ENCODE measurements around the gene LCN9.

The LCN9 gene

DNA sequence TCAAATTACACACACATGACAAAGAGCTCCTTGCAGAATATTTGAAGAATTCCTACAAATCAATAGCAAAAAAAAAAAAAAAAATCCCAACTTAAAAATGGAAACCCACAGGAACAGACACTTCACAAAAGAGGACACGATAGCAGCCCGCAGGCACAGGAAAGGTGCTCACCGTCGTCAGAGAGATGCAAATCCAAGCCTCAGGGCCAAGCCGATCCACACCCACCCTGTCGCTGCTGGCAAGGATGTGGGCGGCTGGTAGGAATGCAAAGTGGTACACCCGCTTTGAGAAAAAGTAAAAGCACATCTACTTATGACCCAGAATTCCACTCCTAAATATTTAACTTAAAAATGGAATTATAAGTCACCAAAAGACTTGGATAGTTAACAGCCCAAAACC is 10.8 kb downstream of the LCN9 start:
- DNase-seq = no peak

DNA sequence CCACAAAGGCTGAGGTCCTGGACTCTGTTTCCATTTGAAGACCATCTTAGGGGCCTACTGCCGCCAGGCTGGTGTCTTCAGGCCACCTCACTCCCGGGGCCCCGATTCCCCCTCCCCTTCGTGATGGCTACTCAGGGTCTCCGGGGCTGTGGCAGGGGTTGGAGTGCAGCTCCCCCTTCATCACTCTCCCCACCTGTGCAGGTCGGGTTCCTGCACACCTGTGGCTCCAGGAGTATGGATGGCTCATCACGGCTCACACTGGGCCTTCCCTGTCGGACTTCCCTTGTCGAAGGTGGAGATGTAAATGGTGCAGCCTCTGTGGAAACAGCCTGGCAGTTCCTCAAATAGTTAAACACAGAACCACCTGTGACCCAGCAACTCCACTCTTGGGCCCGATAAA is 11.9 kb downstream of the LCN9 start:
- no peak for DNase-seq

DNA sequence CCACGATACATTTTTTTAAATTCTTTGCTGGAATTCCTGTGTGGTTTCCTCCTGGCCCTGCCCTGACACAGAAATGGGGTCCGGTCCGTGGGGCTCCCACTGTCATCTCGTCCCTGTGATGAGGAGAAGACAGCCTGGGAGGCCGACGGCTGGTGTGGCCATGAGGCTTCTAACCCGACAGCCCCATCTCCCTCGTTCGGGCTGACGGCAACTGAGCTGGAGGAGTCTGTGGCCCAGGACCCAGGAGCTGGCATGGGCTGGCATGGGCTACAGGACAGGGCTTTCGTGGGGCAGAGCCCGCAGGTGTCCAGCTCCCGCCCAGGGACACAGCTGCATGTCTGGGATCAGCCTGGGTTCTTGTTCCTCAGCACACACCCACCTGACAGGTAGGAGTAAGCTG is 13.8 kb downstream of the LCN9 start:
- DNase-seq = no peak

DNA sequence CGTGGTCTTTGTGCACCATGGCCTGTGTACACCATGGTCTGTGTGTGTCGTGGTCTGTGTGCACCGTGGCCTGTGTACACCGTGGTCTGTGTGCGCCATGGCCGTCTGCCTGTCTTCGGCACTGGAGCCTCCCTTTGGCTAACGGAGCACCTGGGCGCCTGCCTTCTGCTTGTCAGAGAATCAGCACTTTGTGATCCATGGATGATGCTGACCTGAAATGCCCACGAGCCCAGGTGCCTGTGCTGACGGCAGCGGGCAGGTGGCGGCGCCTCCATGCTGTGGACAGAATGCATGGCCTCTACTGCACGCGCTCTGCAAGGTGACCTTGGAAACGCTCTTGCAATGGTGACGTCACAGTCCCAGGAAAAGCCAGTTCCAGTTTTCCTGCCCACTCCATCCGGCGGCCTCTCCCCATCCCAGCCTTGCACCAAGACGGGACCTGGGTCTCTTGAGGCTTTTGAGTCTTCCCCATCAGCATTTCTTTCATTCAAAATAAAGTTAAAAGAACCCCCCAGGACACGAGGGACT is 14.6 kb downstream of the LCN9 start:
- no peak for DNase-seq

DNA sequence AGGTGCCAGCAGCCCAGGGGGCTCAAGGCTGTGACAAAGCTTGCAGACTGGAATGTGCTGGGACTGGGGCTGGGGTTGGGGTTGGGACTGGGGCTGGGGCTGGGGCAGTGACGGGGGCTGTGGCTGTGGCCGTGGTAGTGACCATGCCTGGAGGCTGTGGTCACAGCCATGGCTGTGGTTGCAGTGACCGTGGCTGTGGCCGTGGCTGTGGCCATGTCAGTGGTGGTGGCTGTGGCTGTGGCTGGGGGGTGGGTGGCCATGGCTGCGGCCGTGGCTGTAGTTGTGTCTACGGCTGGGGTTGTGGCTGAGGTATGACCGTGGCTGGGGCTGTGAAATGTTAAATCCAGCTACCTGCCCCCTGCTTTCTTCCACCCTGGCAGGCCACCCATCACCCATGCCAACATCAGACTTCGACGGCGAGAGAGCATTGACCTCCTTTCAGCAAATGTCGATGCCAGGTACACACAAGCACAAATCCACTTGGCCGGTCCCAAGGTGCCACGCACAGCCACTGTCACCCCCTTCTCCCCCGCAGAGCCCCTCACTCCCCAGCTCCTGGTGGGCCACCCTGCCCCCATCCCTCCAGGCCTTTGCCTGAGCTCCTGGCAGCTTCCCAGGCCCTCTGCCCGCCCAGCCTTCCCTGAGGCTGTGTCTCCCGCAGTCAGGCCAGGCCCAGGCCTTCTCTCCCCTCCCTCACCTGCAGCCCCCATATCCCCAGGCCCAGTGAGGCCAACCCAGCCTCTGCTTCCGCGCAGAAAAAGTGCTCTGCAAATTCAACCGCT is 15.3 kb downstream of the LCN9 start:
- DNase-seq = no peak

DNA sequence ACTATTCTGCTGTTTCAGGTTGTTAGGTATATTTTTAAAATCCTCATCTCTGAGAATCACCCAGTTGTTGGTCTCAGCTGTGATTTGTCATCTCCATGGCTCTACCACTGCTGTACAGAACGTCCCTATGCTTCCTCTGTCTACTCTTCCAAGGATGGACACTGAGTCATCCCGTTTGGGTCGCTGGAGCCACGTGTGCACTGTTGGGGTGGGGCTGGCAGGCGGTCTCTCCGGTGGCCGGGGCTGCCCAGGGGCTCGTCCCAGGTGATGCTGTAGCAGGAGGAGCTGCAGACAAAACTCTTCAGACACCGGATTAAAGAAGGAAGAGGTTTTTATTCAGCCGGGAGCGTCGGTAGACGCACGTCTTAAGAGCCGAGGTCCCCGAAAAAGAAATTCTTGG is 16.9 kb downstream of the LCN9 start:
- DNase-seq = no peak

DNA sequence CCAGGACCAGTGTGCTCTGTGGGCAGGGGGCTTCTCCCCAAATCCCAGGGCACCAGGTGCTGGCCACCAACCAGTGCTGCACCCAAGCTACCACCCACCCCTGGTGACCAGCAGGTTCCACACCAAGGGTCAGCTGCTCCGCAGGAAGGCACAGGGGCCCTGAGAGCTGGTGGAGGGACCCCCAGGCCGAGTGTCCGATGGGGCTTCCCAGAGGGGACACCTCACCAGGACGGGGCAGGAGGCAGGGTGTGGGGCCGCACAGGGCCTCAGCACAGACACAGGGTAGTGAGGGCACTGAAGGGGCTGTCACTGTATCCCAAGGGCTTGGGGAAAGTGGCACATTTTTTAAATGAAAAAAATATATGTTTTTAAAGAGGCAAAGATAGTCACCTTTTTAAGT is 18.1 kb downstream of the LCN9 start:
- no peak for DNase-seq

DNA sequence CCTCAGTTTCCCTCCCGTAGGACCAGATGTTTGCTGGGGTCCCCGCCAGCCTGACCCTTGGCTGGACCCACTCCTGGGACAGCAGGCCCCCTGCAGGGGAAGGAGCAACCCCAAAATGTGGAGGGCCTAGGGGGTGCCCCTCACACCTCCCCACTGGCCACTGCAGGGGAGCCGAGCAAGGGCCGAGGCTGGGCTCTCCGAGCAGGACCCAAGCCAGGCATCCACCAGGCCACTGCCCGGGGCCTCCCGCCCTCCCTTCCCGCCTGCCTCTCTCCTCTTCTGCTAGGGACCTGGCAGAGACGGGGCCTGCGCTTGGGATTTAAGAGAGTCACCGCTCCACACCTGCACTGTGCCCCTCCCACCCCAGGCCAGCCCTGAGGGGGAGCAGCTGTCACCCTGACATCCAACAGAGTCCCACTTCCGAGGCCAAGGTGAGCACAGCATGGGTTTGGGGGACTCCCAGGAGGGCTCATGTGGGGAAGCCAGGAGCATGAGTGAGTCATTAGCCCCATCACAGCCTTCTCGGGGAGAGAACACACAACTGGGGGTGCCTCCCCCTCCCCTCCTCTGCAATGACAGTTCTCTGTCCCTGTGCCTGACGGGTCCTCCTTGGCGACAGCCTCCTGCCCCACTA is 20.4 kb downstream of the LCN9 start:
- no peak for DNase-seq

DNA sequence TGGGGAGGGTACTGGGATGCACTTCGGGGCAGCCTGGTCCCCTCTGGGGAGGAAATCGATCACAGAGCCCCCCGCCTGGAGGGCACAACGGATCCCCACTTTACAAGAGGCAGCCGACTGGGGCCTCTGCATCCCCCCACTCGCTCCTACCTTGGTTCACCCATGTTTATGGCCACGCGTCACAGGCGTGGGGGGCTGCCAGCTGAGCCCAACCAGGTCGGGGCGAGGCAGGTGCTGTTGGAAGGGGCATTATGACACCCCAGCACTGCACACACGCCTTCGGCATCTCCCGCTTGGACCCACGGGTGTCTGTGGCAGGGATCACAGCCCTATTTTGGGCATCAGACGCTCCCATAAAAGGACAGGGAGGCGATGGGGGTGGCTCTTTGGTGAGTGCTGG is 21.6 kb downstream of the LCN9 start:
- no peak for DNase-seq

DNA sequence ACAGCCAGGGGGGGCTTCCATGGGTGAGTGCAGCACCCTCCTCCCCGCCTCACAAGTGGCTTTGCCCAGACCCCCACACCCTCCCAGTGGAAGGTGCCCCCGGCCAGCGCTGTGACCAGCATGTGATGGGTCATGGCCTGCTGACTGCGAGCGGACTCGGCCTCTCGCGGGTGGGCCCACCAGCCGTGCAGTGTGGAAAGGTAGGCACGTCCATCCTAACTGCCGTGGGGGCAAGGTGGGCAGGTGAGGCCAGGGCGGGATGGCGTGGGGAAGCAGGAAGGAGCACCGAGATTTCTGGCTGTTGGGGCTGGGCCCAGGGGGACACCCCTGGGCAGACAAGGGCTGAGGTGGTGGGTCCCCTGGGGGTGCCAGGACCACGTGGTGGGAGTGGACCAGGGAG is 24.1 kb downstream of the LCN9 start:
- no peak for DNase-seq

DNA sequence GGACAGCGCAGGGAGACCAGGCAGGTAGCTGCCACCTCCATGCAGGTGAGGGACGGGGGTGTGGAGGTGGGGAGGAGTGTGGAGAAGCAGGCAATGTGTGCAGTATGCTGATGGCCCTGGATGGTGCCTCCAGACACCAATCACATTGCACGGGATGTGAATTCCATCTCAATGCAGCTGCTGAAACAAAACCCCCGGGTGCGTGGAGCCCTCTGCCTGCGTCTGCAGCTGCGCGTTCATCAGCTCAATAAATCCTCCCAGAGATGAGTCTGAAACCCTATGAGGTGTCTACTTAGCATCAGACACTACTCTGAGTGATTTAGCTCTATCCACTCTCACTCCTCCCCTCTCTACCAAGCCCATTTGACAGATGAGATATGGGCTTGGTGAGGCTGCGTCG is 25.9 kb downstream of the LCN9 start:
- DNase-seq = no peak

DNA sequence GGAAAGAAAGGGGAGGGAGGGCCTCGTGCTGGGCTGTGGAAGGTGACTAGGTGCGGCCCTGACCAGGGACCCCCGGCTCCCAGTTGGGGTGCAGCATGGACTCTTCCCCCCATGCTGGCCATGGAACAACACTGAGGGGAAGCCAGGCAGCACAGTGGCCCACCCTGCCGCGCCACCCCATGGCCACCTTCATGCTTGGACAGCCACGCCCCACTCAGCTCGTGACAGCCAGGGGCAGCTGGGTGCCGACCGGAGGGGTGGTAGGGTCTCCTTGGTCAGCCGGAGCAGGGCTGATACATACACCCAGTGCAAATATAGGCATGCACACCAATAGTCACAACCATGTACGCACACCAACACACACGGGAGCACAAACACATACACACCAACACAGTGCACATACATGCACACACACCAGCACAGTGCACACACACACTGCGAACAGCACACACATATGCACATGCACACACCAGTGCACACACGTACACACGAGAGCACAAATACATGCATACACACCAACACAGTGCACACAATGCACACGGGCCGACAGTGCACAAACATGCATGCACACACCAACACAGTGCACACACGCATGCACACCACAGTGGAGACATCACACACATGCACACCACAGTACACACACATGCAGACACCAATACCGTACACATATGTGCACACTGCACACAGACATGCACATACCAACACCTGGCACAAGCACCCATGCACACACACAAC is 27.9 kb downstream of the LCN9 start:
- no peak for DNase-seq

DNA sequence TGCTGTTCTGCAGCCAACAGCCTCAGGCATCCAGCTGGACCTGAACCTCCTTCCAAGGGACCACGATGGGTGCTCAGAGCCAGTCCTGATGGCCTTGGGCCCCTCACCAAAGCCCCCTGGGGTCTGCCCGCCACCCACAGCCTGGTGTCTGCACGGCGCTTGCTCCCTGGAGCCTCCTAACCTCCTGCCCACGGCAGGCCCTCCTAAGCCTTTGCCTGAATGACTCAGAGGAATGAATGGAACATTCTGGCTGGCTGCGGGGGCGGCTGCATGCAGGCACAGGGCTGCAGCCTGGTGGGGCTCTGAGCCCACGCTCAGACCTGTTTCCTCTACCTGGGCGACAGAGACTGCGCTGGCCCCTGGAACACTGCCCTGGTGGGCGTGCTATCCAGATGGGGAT is 29.3 kb downstream of the LCN9 start:
- no peak for DNase-seq

DNA sequence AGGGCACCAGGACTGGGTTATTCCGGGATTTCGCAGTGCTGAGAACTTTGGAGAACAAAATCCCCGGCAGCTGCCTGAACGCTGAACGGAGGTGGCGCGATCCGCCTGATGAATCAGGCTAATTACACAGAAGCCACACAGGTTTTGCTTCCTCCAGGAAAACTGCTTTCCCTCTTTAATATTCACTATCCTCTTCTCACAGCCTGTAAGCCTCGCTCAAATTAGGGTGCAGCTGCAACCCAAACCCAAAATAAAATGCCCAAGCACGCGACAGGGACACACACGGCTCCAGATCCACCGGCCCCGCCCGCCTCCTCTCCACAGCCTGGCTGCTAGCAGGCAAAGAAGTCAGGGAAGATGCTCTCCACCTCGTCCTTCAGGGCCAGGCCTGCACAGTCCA is 30.2 kb downstream of the LCN9 start:
- no peak for DNase-seq

DNA sequence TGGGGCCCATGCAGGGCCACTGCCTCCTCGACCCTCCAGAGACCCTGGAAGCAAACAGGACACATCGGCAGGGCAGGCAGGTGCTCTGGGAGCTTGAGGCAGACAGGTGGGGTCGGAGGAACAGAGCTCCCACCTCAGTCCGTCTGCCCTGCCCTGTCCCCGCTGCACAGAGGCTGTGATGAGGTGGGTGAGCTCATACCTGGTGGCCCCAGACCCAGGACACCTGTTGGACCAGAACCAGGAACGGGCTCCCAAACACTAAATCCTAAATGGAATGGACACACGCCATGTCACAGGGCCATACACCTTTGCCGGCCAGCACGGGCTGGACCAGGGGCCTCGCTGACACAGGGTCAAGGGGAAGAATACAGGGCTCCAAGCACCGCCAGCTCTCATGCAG is 30.7 kb downstream of the LCN9 start:
- no peak for DNase-seq

DNA sequence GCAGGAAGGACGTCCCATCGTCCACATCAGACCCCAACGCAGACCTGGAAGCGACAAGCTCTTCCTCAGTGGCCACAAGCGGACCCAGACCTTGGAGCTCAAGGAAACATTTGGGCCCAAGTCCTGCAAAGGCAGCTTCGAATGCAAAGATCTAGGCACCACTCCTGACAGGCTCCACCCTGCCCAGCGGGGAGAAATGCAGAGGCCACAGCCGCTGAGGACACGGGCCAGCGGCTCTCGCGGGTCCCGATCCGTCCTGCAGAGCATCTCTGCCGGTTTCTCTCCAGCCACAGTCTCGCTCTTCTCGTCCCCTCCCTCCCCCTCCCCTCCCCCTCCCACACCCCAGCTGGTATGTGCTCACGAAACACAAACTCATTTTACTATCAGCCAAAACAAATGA is 31.3 kb downstream of the LCN9 start:
- DNase-seq = no peak

DNA sequence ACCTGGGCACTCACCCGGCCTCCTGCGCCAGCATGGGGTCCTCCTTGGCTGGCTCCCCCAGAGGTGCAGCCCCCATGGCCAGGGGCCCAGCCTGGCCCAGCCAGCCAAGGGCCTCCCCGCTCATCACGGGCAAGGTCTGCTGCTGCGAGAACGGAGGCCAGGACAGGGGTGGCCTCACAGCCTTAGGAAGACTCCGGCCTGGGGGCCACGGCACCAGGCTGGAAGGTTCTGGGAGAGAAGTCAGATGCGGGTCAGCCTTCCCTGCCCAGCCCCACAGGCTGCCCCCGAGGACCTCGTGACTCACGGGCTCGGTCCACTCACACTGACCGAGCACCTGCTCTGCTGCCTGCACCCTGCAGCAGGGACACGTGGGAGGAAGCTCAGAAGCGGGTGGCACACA is 31.9 kb downstream of the LCN9 start:
- DNase-seq = no peak

DNA sequence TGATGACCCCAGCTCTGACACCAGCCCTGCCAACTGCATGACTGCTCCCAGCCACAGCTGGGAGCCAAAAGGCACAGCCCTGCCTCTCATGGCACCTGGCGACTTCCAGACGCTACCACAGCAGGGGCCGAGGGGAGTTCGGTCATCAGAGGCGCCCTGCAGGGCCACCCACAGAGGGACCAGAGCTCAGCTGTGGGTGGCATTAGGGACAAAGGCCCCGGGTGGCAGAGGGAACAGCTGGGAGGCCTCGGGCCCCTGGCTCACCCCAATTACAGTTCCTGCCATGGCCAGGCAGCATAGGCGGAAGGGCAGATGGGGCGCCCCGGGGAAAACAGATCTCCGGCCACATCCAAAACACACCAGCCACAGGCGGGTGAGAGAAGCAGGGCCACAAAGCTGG is 32.5 kb downstream of the LCN9 start:
- DNase-seq = no peak

DNA sequence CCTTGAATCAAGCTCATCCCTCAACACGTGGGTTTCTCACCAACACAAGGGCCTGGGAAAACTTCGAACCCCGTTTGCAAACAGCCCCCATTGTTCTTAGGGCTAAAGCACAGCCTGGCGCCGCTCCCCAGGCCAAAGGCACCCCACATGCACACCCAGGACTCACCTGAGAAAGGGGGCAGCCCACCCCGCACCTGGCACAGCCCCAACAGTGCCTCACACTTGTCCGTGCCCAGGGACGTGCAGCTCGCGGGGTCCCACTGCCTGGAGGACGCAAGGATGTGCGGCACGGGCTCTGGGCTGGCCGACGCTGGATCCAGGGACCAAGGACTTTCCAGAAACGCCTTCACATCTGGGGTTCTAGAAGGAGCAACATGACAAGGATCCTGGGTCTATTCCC is 33.3 kb downstream of the LCN9 start:
- no peak for DNase-seq

DNA sequence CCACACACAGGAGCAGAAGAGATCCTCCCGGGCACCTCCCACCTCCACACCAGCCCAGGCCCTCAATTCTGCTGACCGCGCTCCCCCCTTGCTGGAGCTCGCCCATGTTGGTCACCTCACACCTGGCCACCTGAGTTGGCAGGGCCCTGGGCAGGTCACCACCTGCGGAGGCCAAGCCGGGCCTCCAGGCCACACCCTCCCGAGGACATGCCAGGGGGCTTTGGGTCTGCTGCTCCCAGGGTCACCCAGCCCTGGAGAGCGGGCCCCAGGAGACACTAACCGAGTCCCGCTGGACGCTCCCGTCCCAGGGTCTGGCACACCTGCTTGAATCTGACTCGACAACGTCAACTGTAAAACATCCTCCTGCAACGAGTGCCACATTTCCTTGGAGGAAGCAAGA is 34.1 kb downstream of the LCN9 start:
- DNase-seq = no peak

DNA sequence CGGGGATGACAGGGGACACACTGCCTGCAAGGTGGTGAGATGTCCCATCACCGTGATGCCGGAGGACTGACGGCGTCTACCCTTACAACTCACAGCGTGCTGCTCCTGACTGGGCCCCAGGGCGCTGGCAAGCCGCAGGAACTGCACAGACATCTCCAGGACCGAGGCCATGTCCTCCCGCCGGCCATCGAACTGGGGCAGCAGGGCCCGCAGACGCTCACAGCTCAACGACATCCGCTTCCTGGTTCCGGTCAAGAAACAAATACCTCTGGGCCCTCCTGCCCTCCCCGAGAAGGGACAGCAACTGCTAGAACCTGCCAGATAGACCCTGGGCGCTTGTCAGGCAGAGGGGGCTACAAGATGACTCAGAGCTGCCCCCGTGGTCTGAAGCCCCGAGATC is 35.1 kb downstream of the LCN9 start:
- DNase-seq = no peak

DNA sequence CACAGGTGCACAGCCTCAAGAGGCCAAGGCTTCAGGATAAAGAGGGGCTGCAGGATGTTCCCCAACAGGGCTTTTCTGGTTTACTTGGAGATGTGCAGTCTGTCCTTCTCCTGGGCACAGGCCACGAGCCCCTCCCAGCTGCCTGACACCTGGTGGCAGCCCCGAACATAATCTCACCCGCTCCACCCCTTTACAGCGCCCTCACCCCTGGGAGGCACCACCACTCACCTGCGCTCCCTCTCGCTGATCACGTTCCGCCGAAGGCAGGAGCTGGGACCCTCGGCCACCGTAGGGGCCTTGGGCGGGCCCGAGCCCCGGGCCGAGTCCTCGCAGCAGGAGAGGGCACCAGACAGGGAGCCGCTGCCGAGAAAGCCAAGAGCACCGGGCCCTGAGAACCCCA is 35.7 kb downstream of the LCN9 start:
- DNase-seq = no peak

DNA sequence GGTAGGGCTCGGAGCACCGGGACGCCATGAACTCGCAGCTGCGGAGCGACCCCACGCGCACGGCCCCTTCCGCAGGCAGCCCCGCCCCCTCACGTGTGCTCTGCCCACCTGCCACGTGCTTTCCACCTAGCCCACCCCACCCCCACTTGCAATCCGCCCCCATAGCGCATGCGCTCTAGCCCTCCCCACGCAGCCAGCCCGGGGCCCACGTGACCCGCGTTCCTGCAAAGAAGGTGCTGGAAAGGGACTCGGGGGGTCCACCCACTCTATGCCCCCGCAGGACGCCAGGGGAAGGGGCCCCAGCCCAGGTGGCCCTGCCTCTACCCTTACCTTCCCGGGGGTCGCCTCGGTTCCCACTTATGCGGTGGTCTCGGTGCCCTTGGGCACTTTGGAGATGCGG is 36.3 kb downstream of the LCN9 start, which contains the start of gene SOHLH1:
Gene SOHLH1, minus strand, starts transcription at position 42 of the 400 bp plus-strand sequence. Its CDS starts 14 bp downstream, at position 28.
- no peak for DNase-seq

DNA sequence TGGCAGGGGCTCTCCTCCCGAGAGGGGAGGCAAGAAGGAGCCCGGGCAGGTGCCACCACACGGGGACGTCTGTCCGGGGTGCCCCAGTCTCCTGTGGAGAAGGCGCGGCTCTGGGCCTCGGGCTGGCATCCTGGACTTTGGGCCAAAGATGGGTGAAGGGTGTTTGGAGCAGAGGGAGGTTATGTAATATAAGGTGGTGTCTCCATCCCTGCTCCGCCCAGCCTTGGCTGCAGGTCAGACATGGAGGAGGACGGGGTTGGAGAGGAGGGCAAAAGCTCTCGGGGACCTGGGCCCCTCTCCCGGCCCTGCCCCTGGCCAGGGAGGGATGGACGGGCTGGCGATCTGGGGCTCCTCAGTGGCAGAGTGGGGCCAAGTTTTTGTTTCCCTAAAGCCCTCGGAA is 37.4 kb downstream of the LCN9 start:
- no peak for DNase-seq

Data from NCI-H1105 (cell line).